IPS-NIHi11 (cell line): Measurements from ENCODE around the gene LIN7B.
"Not testable (repeated sequence)": the region's sequence is repeated elsewhere in the genome, so short reads cannot be mapped to it uniquely, and the experiment has no call there.

ENCODE experiments used
- DNase-seq: peaks from one replicate; pipeline ENCODE4 v3.0.0; 2012; ENCODE audit warnings: mixed read lengths, low spot score

Gene LIN7B

GRCh38 chr19:49113762-49114629, at the start of gene LIN7B:
LIN7B (plus strand) TSS chr19:49114370; CDS start chr19:49114405, 35 bp downstream.
- DNase-seq: peak; percentile 90

- peak; percentile 90 for DNase-seq
These were observed 49.2 kb upstream of the LIN7B start, which contains the start of gene NTF4 for GRCh38 chr19:49064768-49065611. NTF4 (minus strand) TSS chr19:49064818; CDS start chr19:49061997, 2,821 bp downstream.

GRCh38 chr19:49065905-49066512, 48.2 kb upstream of the LIN7B start:
- DNase-seq: no peak

GRCh38 chr19:49067554-49067953, 46.6 kb upstream of the LIN7B start:
- no peak for DNase-seq

GRCh38 chr19:49069026-49069425, 45.1 kb upstream of the LIN7B start:
- no peak for DNase-seq

GRCh38 chr19:49070416-49070815, 43.8 kb upstream of the LIN7B start:
- DNase-seq: no peak

GRCh38 chr19:49071860-49072547, 42.2 kb upstream of the LIN7B start:
- peak; percentile 92 for DNase-seq

GRCh38 chr19:49073514-49074378, 40.4 kb upstream of the LIN7B start:
- peak; percentile 37 for DNase-seq

- not testable (repeated sequence) for DNase-seq
These were observed 39.3 kb upstream of the LIN7B start for GRCh38 chr19:49074869-49075268.

GRCh38 chr19:49080392-49080791, 33.8 kb upstream of the LIN7B start:
- DNase-seq: no peak

GRCh38 chr19:49081273-49081672, 32.9 kb upstream of the LIN7B start:
- no peak for DNase-seq

- DNase-seq: no peak
These were observed 29.8 kb upstream of the LIN7B start for GRCh38 chr19:49084206-49085019.

GRCh38 chr19:49085020-49085867, 28.9 kb upstream of the LIN7B start, which contains the start of gene SNRNP70:
SNRNP70 (plus strand) TSS chr19:49085451; CDS start chr19:49086415, 964 bp downstream.
- DNase-seq: peak; percentile 99

- no peak for DNase-seq
These were observed 28.3 kb upstream of the LIN7B start for GRCh38 chr19:49085868-49086232.

GRCh38 chr19:49086296-49086695, 27.9 kb upstream of the LIN7B start:
- no peak for DNase-seq

GRCh38 chr19:49091391-49092038, 22.7 kb upstream of the LIN7B start:
- DNase-seq: no peak

GRCh38 chr19:49092686-49093085, 21.5 kb upstream of the LIN7B start:
- DNase-seq: no peak
